ENCODE measurements around the gene KIF6.

KIF6 gene

DNA sequence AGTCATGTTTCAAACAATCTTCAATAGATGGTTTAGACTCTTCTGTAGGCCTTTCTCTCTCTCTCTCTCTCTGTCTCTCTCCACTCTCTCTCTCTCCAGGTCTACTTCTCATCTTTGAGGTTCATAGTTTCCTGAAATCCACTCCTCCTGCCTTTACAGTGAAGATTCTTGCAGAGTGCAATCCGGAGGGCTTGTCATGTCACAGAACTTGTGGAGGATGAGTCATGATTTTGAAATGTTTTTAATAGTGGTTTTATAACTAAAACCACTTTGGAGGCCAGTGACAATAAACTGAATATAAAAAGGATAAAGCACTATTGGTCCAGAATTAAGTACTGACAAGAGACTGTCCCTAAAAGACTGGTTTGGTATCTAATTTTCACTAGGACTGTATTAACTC, 156.3 kb downstream of the KIF6 start:
- Histone ChIP-seq H3K9ac (no peak overlapping the region), H3K27me3 (no peaks in the 10 kb centered on the region), H3K9me3 (replicated peaks in 1 of 11) (no peaks in the 10 kb centered on the region), H3K4me1 (no peaks in the 10 kb centered on the region), H3K4me3 (no peak overlapping the region), H3K36me3 (no peaks in the 10 kb centered on the region), H4K20me1 (no peaks in the 10 kb centered on the region), H3K4me2 (no peak overlapping the region), H3K27ac (no peak overlapping the region)
- no peak for TF ChIP-seq Cebpa-rat (IDR thresholded peaks at IDR 0.05)

DNA sequence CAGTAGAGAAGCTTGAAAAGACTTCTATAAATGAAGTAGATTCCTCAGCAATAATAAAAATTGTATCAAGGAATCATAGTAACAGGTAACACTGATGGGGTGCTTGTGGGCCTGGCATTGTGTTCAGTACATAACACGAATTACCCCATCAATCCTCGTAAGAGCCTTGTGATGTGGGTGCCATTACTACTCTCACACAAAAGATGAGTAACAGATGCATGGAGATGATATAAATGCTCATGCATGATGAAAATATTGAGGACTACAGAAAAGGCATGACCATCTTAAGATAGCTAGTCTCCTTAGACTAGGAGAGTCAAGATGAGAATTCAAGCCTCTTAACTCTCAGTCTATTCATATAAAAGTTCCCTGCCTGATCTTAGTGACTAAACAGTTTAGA, 158.1 kb downstream of the KIF6 start:
- H3K4me2 ChIP-seq = no peak overlapping the region
- no peaks in the 10 kb centered on the region for H4K20me1 ChIP-seq
- TF ChIP-seq Cebpa-rat (IDR thresholded peaks at IDR 0.05) = no peak
- H3K9ac ChIP-seq = no peak overlapping the region
- no peaks in the 10 kb centered on the region for H3K36me3 ChIP-seq
- no peaks in the 10 kb centered on the region for H3K27me3 ChIP-seq
- no peaks in the 10 kb centered on the region for H3K9me3 ChIP-seq (replicated peaks in 1 of 11)
- no peak overlapping the region for H3K27ac ChIP-seq
- no peak overlapping the region for H3K4me3 ChIP-seq
- H3K4me1 ChIP-seq = no peaks in the 10 kb centered on the region

DNA sequence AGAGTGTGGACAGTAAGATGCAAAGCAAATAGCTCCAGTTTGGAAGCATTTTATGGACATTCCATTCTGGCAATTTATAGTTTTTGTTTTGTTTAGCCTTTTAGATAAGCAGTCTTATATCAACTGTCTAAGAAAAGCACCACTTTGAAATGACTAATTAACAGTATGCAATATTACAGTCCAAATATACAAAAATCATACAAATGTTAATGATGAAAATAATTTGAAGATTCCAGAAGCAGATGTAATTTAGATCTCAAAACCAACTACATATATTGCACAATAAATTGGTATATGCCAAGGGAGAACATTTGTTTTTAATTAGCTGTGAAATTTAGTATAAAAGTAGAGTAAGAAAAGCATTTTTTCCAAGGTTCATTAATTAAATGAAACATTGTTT, 158.8 kb downstream of the KIF6 start:
- Histone ChIP-seq H3K27ac (no peak overlapping the region), H4K20me1 (no peaks in the 10 kb centered on the region), H3K4me1 (no peaks in the 10 kb centered on the region), H3K9me3 (replicated peaks in 1 of 11) (no peaks in the 10 kb centered on the region), H3K27me3 (no peaks in the 10 kb centered on the region), H3K4me3 (no peak overlapping the region), H3K9ac (no peak overlapping the region), H3K4me2 (no peak overlapping the region), H3K36me3 (no peaks in the 10 kb centered on the region)
- no peak for TF ChIP-seq Cebpa-rat (IDR thresholded peaks at IDR 0.05)

DNA sequence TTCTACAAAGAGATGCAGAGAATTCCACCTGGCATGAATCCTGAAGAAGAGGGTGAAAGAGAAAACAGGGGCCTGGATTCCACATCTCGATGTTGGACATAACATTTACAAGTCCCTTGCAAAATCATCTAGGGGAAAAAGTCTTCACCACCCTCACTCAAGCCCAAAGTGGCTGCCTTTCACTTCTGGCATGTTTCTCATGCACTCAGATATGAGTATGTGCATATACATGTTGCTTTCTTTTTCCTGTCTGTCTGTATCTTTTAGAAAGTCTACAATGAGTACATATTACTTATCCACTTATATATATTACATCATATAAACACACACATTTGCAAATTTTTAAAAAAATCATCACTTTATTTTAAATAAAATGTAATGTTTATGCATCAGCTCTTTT, 159.3 kb downstream of the KIF6 start:
- no peaks in the 10 kb centered on the region for H3K36me3 ChIP-seq
- no peaks in the 10 kb centered on the region for H3K9me3 ChIP-seq (replicated peaks in 1 of 11)
- H3K9ac ChIP-seq = no peak overlapping the region
- H3K4me3 ChIP-seq = no peak overlapping the region
- no peaks in the 10 kb centered on the region for H3K27me3 ChIP-seq
- no peaks in the 10 kb centered on the region for H4K20me1 ChIP-seq
- no peak overlapping the region for H3K27ac ChIP-seq
- TF ChIP-seq Cebpa-rat (IDR thresholded peaks at IDR 0.05) = no peak
- H3K4me1 ChIP-seq = no peaks in the 10 kb centered on the region
- no peak overlapping the region for H3K4me2 ChIP-seq

DNA sequence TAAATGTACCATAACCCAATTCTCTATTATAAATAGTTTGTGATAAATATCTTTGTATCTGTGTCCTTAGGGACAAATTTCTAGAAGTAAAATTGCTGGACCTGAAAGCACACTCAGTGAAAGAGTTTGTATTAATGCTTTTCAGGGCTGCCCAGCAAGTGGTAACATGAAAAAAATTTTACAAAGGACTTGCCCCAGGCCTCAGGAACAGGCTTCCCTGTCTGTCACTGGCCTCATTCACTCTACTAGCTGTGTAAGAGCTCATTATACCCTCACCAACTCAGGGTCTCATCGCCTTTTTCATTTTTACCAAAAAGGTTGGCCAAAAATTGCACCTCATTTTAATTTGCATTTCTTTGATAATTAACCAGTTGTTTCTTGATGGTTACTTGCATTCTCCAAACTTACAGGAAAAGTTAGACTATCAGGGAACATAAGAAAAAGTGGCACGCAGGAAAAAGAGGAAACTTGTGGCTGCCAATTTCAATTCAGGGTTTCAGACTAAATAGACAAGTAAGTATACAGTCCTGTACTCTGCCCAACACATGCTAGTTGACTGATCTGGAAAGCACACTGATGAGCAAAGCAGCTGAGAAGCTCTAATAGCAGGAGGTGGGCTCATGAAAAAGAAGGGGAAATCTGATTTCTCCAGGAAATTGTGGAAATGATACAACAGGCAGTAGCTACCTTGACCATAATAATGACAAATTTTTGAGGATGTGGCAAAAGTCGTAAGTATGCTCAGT, 161.5 kb downstream of the KIF6 start:
- no peaks in the 10 kb centered on the region for H3K4me1 ChIP-seq
- no peak for TF ChIP-seq Cebpa-rat (IDR thresholded peaks at IDR 0.05)
- no peaks in the 10 kb centered on the region for H3K9me3 ChIP-seq (replicated peaks in 1 of 11)
- no peak overlapping the region for H3K4me3 ChIP-seq
- H3K27me3 ChIP-seq = no peaks in the 10 kb centered on the region
- no peak overlapping the region for H3K4me2 ChIP-seq
- H3K9ac ChIP-seq = no peak overlapping the region
- H3K27ac ChIP-seq = no peak overlapping the region
- no peaks in the 10 kb centered on the region for H3K36me3 ChIP-seq
- H4K20me1 ChIP-seq = no peaks in the 10 kb centered on the region

DNA sequence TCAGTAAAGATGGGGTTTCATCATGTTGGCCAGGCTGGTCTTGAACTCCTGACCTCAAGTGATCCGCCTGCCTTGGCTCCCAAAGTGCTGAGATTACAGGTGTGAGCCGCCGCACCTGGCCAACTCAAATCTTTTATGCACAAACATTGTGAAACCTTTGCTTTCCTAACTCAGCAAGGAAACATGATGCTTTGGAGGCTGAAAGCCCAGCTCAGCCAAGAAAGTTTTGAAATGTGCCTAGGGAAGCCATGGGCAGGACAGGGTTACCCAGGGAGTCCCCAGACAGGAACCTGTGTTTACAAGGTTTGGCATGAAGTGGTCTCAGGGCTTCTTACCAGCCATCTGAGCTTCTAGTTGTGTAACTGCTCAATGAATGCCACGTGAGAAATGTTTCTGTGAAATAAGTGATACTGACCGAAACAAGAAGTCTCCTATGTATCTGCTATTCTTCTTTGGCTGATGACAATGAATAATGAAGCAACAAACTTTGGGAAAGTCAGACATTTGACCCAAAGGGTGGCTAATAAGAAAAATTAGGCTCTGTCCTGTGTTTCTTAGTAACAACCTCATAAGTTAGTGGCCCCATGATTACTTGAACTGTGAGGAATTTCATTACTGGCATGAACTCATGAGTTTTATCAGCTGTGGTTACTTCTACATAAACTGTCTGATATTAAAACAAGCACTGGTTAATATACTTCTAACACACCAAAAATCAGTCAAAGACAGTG, 163.5 kb downstream of the KIF6 start:
- Histone ChIP-seq H3K27ac (no peak overlapping the region), H3K36me3 (no peaks in the 10 kb centered on the region), H3K4me2 (no peak overlapping the region), H3K4me3 (no peak overlapping the region), H3K4me1 (no peaks in the 10 kb centered on the region), H3K27me3 (no peaks in the 10 kb centered on the region), H3K9me3 (replicated peaks in 1 of 11) (no peaks in the 10 kb centered on the region), H4K20me1 (no peaks in the 10 kb centered on the region), H3K9ac (no peak overlapping the region)
- TF ChIP-seq Cebpa-rat (IDR thresholded peaks at IDR 0.05) = no peak

DNA sequence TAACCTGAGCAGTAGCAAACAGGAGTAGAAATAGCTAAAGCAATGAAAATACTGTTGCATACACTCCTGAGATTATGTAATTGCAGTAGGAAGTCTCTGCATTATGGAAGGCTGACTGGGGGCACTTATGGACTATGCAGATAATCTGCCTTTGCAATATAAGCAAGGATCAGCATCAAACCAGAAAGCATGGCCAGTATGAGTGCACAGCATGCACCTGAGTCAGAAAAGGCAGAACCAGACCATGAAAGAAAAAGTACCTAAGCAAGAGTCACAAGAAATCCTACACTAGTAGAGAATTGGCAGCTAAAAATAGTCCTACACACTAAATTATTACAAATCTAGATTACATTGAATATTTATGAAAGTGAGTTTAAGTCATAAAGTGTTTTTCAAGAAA, 164.3 kb downstream of the KIF6 start:
- TF ChIP-seq Cebpa-rat (IDR thresholded peaks at IDR 0.05) = no peak
- no peak overlapping the region for H3K27ac ChIP-seq
- no peak overlapping the region for H3K4me3 ChIP-seq
- no peaks in the 10 kb centered on the region for H3K36me3 ChIP-seq
- H3K27me3 ChIP-seq = no peaks in the 10 kb centered on the region
- no peak overlapping the region for H3K9ac ChIP-seq
- no peaks in the 10 kb centered on the region for H3K4me1 ChIP-seq
- no peak overlapping the region for H3K4me2 ChIP-seq
- H4K20me1 ChIP-seq = no peaks in the 10 kb centered on the region
- no peaks in the 10 kb centered on the region for H3K9me3 ChIP-seq (replicated peaks in 1 of 11)

DNA sequence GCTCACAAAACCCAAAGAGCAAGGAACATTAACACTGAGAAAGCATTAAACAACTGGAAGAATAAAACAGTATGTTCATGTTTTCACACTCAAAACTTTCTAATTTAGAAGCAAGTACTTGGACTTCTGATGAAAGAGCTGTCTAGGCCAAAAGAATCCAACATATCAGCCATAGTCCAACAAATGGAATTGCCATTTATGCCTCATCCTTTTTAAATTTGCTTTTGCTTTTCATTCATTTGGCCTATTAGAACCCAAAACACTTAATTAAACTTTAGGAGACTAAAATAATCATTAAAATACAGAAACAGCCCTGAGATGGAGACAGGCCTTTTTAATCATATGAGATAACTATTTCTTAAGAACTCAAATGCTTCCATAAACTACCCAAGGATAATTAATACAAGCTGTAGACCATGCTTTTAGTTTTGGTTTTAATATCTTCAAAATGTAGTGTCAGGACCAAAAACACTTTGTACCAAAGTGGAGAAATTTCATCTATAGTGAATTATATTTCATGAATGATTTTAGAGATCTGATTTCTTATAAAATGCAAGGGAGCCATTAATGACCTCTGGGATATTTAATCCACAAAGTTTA, 166.5 kb downstream of the KIF6 start:
- Histone ChIP-seq H3K27ac (no peak overlapping the region), H3K4me3 (no peak overlapping the region), H4K20me1 (no peaks in the 10 kb centered on the region), H3K9me3 (replicated peaks in 1 of 11) (no peaks in the 10 kb centered on the region), H3K9ac (no peak overlapping the region), H3K4me1 (peaks cover 0 to 2% (median 0%) of the 10 kb centered on the region in 10 experiments; a peak in 1 of 20 replicates), H3K27me3 (no peaks in the 10 kb centered on the region), H3K36me3 (no peaks in the 10 kb centered on the region), H3K4me2 (no peak overlapping the region)
- no peak for TF ChIP-seq Cebpa-rat (IDR thresholded peaks at IDR 0.05)

DNA sequence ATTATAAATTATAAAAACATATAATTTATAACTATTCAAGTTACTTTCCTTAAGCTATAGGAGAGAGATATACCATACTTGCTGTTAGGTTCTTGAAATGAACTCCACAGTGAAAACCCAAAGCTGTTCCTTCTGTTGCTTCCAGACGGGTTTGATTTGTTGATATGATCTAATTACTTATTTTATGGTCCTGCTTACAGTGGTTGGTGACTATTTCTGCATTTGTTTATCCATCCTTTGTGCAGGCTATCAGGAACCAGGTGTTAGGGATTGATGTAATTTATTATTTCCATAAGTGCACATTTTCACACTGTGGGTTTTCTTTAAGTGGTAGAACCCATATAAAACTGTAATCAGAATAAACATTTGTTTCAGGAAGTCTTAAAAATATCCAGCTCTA, 167.1 kb downstream of the KIF6 start:
- peaks cover 0 to 3% (median 0%) of the 10 kb centered on the region in 10 experiments; a peak in 1 of 20 replicates for H3K4me1 ChIP-seq
- H3K36me3 ChIP-seq = no peaks in the 10 kb centered on the region
- TF ChIP-seq Cebpa-rat (IDR thresholded peaks at IDR 0.05) = no peak
- H3K27me3 ChIP-seq = no peaks in the 10 kb centered on the region
- no peak overlapping the region for H3K4me2 ChIP-seq
- no peak overlapping the region for H3K9ac ChIP-seq
- H3K4me3 ChIP-seq = no peak overlapping the region
- H3K9me3 ChIP-seq (replicated peaks in 1 of 11) = no peaks in the 10 kb centered on the region
- no peaks in the 10 kb centered on the region for H4K20me1 ChIP-seq
- H3K27ac ChIP-seq = no peak overlapping the region

DNA sequence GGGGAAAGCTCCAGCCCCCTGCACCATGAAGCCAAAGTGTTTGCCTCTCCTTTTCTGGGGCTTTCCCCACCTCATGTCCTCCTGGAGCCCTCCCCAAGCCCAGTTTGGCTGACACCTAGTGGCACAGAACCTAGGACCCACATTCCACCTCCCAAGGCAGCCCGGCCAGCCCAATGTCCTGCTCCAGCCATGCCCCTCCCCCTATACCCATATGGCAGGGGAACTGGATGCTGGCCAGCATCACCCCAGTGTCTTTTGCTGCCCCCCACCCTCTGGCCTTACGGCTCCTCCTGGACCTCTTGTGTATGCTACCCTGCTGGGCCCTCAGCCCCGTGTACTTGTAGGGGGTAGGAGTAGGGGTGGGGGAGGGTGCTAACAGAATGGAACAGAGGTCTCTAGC, 170.1 kb downstream of the KIF6 start:
- no peak for TF ChIP-seq Cebpa-rat (IDR thresholded peaks at IDR 0.05)
- Histone ChIP-seq H4K20me1 (no peaks in the 10 kb centered on the region), H3K9me3 (replicated peaks in 1 of 11) (no peaks in the 10 kb centered on the region), H3K4me1 (peaks cover 0 to 3% (median 0%) of the 10 kb centered on the region in 10 experiments; a peak in 1 of 20 replicates), H3K27me3 (no peaks in the 10 kb centered on the region), H3K4me2 (no peak overlapping the region), H3K36me3 (no peaks in the 10 kb centered on the region), H3K9ac (no peak overlapping the region), H3K4me3 (no peak overlapping the region), H3K27ac (no peak overlapping the region)

Data from BLaER1 treated with 17β-estradiol and CSF1 and Interleukin-3, amounts not matched to agents 10 nM and 100 nM (cell line).